Measurements from ENCODE around the gene TK1.

The TK1 gene

GRCh38 chr17:78132767-78133178 is 54.1 kb downstream of the TK1 start:
- DNase-seq = no peak

- peak; percentile 71 for DNase-seq
Measured at GRCh38 chr17:78132084-78132676, 54.7 kb downstream of the TK1 start.

GRCh38 chr17:78131172-78132083 is 55.4 kb downstream of the TK1 start:
- DNase-seq = peak; percentile 64

- peak; percentile 67 for DNase-seq
Measured at GRCh38 chr17:78130437-78131101, 56.3 kb downstream of the TK1 start, which contains the start of gene TMC8. Gene TMC8, plus strand, starts transcription at chr17:78130771. Its CDS starts 818 bp downstream, at chr17:78131589.

GRCh38 chr17:78130090-78130436 is 56.8 kb downstream of the TK1 start:
- DNase-seq = no peak

GRCh38 chr17:78129351-78130089 is 57.3 kb downstream of the TK1 start:
- peak; percentile 29 for DNase-seq

- peak; percentile 66 for DNase-seq
Measured at GRCh38 chr17:78128551-78129350, 58.1 kb downstream of the TK1 start, which contains the start of gene TMC6. Gene TMC6, minus strand, starts transcription at chr17:78128755. Its CDS starts 1,923 bp downstream, at chr17:78126832.

- DNase-seq = peak; percentile 26
Measured at GRCh38 chr17:78127888-78128550, 58.8 kb downstream of the TK1 start.

- DNase-seq = peak; percentile 66
Measured at GRCh38 chr17:78127239-78127887, 59.5 kb downstream of the TK1 start.

- no peak for DNase-seq
Measured at GRCh38 chr17:78126895-78127238, 60.0 kb downstream of the TK1 start.

GRCh38 chr17:78125976-78126894 is 60.6 kb downstream of the TK1 start:
- no peak for DNase-seq

GRCh38 chr17:78125138-78125913 is 61.5 kb downstream of the TK1 start:
- peak; percentile 44 for DNase-seq

- no peak for DNase-seq
Measured at GRCh38 chr17:78124836-78125137, 62.1 kb downstream of the TK1 start.
